OCI-LY7 (cell line): Measurements from ENCODE around the gene CDH22. TPM values are rescaled to one million over a fixed set of nuclear protein-coding genes. Genes with fewer than 3 reads are reported as not detected.

Experiments
- BruUV-seq: library from RNA; stranded (reverse); fragments of 400-500 nt; replicated peaks from 2 replicates; lab custom pipeline; 2021; lab: Mats Ljungman, UMichigan
- CTCF ChIA-PET: fragments of 300-600 bp; sonication (Branson Sonifier 250); formaldehyde crosslinking; loops from one replicate; lab custom pipeline; 2022; ENCODE audit warnings: antibody characterized with exemption; ENCODE audit not compliant: unreplicated experiment; lab: Charles Lee
- POLR2A ChIA-PET: fragments of 300-600 bp; sonication (Branson Sonifier 250); formaldehyde crosslinking; loops from one replicate; lab custom pipeline; 2022; ENCODE audit warnings: antibody characterized with exemption; lab: Charles Lee
- DNase-seq: peaks from one replicate; pipeline ENCODE4 v3.0.0-alpha.2; 2015; ENCODE audit warnings: low spot score
- H2AFZ ChIP-seq: fragments of 200-600 bp; sonication (generic), shearing (Covaris generic); 2 replicates; pipeline ENCODE4 v1.6.1; 2014; ENCODE audit warnings: mild to moderate bottlenecking, antibody characterized with exemption, low read length, moderate library complexity
- H3K27ac ChIP-seq: fragments of 200-600 bp; sonication (generic); 2 replicates; pipeline ENCODE4 v1.5.1; 2014; ENCODE audit warnings: mixed run types, low read depth, mild to moderate bottlenecking, moderate library complexity, low read length, inconsistent platforms; ENCODE audit not compliant: poor library complexity, severe bottlenecking
- H3K36me3 ChIP-seq: fragments of 200-600 bp; sonication (generic); 2 replicates; pipeline ENCODE4 v1.6.1; 2014; ENCODE audit warnings: mild to moderate bottlenecking, antibody characterized with exemption, low read length, moderate library complexity, mixed read lengths; ENCODE audit not compliant: insufficient read depth
- H3K4me1 ChIP-seq: fragments of 200-600 bp; sonication (generic); 2 replicates; pipeline ENCODE4 v1.5.1; 2014; ENCODE audit warnings: mild to moderate bottlenecking, low read length; ENCODE audit not compliant: insufficient read depth, poor library complexity, severe bottlenecking
- H3K4me2 ChIP-seq: fragments of 200-600 bp; sonication (generic); 2 replicates; pipeline ENCODE4 v1.6.1; 2014; ENCODE audit warnings: mild to moderate bottlenecking, low read length
- H3K4me3 ChIP-seq: fragments of 200-600 bp; sonication (generic); 2 replicates; pipeline ENCODE4 v1.5.1; 2014; ENCODE audit warnings: mild to moderate bottlenecking, low read depth, low read length; ENCODE audit not compliant: poor library complexity, severe bottlenecking
- H3K79me2 ChIP-seq: fragments of 200-600 bp; sonication (generic); 2 replicates; pipeline ENCODE4 v1.6.1; 2016; ENCODE audit warnings: low read depth, mild to moderate bottlenecking, low read length, moderate library complexity, mixed read lengths; ENCODE audit not compliant: insufficient read depth
- H3K9me2 ChIP-seq: fragments of 200-600 bp; sonication (generic); 2 replicates; pipeline ENCODE4 v1.6.1; 2016; ENCODE audit warnings: mild to moderate bottlenecking, low read length, mixed read lengths; ENCODE audit not compliant: insufficient read depth
- H3K9me3 ChIP-seq: fragments of 200-600 bp; sonication (generic); 2 replicates; pipeline ENCODE4 v1.6.1; 2014; ENCODE audit warnings: mild to moderate bottlenecking, mixed run types, low read length, mixed read lengths
- H4K20me1 ChIP-seq: fragments of 200-600 bp; sonication (generic); 2 replicates; pipeline ENCODE4 v1.6.1; 2014; ENCODE audit warnings: mild to moderate bottlenecking, antibody characterized with exemption, low read length, moderate library complexity, mixed read lengths; ENCODE audit not compliant: insufficient read depth
- CTCF ChIP-seq: fragments of 200-600 bp; sonication (generic); conservative IDR thresholded peaks from 2 replicates; pipeline ENCODE4 v1.5.1; 2014; ENCODE audit warnings: mild to moderate bottlenecking, antibody characterized with exemption, low read length, moderate library complexity, mixed read lengths
- EZH2phosphoT487 ChIP-seq: fragments of 200-600 bp; sonication (generic); IDR thresholded peaks from 2 replicates; pipeline ENCODE4 v1.6.1; 2018; ENCODE audit warnings: low read depth, borderline replicate concordance, mild to moderate bottlenecking, mixed run types, antibody characterized with exemption, low read length, moderate library complexity, mixed read lengths
- intact Hi-C: fragments of 100-400 bp; cut with micrococcal nuclease; formaldehyde crosslinking; loops from one replicate; pipeline ENCODE4 v1.10.0; 2022; ENCODE audit not compliant: unreplicated experiment
- total RNA-seq, 2 experiments: library from RNA; depleted of rRNA in 1 of 2; stranded (reverse); fragments of >200 nt in 1 of 2; shearing (Covaris generic) in 1 of 2; gene quantifications; 2 replicates each; pipeline ENCODE4 v1.2.3, GENCODE V29; 2014 to 2022

The CDH22 gene
- total RNA-seq, 2 experiments from 2014 or later = not detected

DNA sequence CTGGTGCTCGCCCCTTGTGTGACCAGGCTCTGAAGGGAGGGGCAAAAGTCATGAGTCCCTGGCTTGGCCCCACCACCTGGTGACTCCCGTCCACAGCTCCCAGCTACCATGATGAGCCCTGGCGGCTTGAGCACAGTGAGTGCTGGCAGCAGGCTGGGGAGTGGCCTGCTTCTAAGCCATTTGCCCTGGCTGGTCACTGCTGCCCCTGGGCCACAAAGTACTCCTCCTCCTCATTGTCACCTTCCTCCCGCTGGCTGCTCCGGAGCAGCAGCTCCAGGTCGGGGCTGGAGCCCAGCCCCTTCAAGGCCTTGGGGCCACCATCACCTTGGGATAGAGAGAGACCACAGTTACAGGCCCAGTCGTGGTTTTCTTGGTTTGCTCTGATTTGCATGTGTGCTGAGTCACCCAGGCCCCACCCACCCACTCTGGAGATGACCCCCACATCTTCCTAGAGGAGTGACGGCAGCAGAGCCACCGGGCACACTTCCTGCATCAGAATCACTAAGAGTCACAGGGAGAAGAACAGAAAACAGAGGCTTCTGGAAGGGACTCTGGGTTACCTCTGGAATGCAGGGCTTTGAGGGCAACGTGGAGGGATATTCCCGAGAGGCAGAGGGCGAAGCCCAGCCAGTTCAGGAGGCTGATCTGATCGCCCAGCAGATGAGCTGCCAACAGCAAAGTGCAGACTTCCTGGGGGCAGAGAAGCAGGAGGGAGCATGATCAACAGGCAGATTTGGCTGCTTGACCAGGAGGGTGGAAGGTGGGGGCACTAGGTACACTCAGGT is 42.1 kb upstream of the CDH22 start:
- Histone ChIP-seq H3K4me3 (no peak overlapping the region), H3K79me2 (no peaks in the 10 kb centered on the region), H3K4me1 (peaks cover 24% of the 10 kb centered on the region), H3K27ac (peak overlapping the region; percentile 57), H3K9me2 (no peaks in the 10 kb centered on the region), H3K4me2 (peak overlapping the region; percentile 51), H3K9me3 (no peaks in the 10 kb centered on the region), H4K20me1 (no peaks in the 10 kb centered on the region), H3K36me3 (peaks cover 9% of the 10 kb centered on the region; the same call in 1 of the 2 replicates), H2AFZ (no peak overlapping the region)
- BruUV-seq = no TSS peak
- TF ChIP-seq CTCF = no peak
- TF ChIP-seq EZH2phosphoT487 = no peak
- ChIA-PET POLR2A (interaction anchor here (0.6 to 0.8 kb wide), 2 partner anchors 32 to 57 kb away, joined by 3 read pairs; no protein-coding TSS in a partner anchor), CTCF (interaction anchor here (0.6 kb wide), 1 partner anchor 1387 kb away, joined by 3 read pairs; no protein-coding TSS in a partner anchor)
- peak; percentile 50 for DNase-seq
- intact Hi-C loops = no loop called here

GRCh38 chr20:46349742-46350056 is 41.4 kb upstream of the CDH22 start:
- H3K9me3 ChIP-seq = no peaks in the 10 kb centered on the region
- no TSS peak for BruUV-seq
- no peaks in the 10 kb centered on the region for H3K9me2 ChIP-seq
- ChIA-PET CTCF (no interaction called here), POLR2A (interaction anchor here (0.8 kb wide), 1 partner anchor 58 kb away, joined by 3 read pairs; no protein-coding TSS in a partner anchor)
- H3K4me1 ChIP-seq = peaks cover 24% of the 10 kb centered on the region
- no peak overlapping the region for H2AFZ ChIP-seq
- H3K4me2 ChIP-seq = peak overlapping the region; percentile 51
- peaks cover 9% of the 10 kb centered on the region; the same call in 1 of the 2 replicates for H3K36me3 ChIP-seq
- peak; percentile 69 for DNase-seq
- peak overlapping the region; percentile 57 for H3K27ac ChIP-seq
- peak overlapping the region; percentile 17 for H3K4me3 ChIP-seq
- intact Hi-C loops = loop anchor here (1.0 to 5.0 kb wide), 3 partner anchors 43 to 327 kb away; no protein-coding TSS in a partner anchor
- no peak for TF ChIP-seq CTCF
- TF ChIP-seq EZH2phosphoT487 = no peak
- no peaks in the 10 kb centered on the region for H3K79me2 ChIP-seq
- H4K20me1 ChIP-seq = no peaks in the 10 kb centered on the region
